Measurements from ENCODE around the gene GINS2.

GINS2 gene

DNA sequence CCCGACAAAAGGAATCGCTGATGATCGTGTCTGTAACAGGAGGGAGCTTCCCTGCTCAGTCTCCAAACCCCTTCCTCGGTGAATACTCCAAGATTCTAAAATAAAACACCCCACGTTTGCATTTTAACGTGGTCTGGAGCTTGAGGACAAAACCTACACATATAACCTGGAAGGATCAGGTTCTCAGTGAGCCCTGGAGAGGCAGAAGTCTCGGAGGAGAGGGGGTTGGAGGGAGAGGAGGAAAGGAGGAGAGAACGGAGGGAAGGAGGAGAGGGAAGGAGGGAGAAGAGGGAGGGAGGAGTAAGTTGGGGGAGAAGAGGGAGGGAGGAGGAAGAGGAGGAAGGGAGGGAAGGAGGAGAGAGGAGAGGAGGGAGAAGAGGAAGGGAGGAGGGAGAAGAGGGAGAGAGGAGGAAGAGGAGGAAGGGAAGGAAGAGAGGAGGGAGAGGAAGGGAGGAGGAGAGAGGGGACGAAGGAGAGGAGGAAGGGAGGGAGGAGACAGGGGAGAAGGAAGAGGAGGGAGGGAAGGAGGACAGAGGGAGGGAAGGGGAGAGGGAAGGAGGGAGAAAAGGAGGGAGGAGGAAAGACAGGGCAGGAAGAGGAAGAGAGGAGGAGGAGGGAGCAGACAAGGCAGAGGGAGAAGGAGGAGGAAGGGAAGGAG lies 27.4 kb upstream of the GINS2 start:
- no peak for DNase-seq (ENCODE audit: low read depth)

DNA sequence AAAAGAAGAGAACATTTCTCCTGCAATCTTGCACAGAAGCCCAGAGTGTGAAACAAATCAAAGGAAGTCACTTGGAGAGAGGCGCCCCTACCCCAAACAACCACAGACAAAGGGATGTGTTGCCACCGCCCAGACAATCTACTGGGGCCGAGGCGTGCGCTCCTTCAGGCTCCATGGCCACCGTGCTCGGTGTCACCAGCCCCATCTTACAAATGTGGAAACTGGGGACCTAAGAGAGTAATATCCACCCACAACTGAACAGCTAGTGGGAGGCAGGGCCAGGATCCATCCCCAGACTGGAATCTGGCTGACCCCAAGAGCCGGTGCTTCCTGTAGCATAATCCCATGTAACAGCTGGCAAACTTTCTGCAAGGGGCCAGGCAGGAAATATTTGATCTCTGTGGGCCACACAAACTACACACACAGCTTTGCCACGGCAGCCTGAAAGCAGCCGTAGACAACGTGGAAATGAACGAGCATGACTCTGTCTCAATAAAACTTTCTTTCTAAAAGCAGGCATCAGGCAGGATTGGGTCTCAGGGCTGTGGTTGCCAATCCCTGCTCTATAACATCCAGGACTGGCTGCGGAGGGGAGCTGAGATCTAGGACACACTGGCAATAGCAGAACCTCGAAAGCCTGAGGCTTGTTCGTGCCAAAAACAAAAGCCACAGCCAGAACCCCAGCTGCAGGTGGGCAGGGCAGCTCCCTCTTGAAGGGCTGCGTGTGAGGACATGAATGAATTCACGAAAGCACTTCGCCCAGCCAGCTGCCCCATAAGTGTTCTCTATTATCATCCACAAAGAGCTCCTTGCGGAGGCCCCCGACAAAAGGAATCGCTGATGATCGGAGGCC lies 26.6 kb upstream of the GINS2 start:
- DNase-seq (ENCODE audit: low read depth), result no peak

DNA sequence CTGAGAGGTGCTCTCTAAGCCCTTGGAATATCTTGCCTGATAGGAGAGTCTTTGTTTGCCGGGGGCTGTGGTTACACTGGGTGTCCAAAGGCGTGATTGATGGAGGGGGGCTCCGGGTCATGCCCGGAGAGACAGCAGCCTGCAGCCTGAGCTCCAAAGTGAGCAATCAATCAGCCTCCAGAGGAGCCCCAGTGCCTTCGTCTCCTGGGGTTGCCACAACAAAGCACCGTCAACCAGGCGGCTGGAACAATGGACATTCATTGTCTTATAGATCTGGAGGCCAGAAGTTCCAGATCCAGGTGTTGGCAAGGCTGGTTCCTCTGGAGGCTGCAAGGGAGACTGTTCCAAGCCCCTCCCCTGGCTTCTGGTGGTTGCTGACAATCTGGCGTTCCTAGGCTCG lies 24.0 kb upstream of the GINS2 start:
- DNase-seq (ENCODE audit: low read depth), result no peak

DNA sequence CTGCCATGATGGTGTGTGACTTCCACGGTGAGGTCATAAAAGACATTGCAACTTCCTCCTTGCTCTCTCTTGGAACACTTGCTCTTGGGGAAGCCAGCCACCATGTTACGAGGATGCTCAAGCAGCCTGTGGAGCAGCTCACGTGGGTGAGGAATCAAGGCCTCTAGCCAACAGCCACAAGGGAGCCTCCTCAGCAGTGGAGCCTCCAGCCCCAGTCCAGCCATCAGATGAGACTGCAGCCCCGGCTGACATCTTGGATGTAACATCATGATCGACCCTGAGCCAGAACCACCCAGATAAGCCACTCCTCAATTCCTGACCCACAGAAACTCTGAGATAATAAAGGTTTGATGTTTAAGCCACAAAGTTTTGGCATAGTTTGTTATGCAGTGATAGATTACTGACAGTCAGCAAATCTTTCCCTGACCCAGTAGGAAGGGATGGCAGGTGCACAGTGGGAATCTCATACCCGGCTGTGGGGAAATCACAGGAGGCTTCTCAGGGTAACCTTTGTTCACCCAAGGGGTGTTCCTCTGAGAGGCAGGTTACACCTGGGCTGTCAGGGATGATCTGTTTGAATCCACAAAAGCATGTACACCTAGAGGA lies 23.3 kb upstream of the GINS2 start:
- no peak for DNase-seq (ENCODE audit: low read depth)

DNA sequence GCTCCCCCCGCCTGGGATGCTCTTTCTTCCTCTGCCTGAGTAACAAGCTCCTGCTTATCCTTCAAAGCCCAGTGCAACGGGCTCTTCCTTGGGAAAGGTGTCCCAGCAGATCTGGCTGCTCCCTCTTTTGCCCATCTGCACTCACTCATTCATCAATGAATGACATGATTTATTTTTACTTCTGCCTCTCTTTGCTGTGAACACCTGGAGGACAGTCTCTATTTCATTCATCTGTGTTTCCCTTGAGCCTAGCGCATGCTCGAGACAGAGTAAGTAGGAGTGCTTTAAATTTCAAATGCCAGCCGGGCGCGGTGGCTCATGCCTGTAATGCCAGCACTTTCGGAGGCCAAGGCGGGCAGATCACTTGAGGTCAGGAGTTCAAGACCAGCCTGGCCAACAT lies 22.0 kb upstream of the GINS2 start:
- DNase-seq (ENCODE audit: low read depth), result no peak

DNA sequence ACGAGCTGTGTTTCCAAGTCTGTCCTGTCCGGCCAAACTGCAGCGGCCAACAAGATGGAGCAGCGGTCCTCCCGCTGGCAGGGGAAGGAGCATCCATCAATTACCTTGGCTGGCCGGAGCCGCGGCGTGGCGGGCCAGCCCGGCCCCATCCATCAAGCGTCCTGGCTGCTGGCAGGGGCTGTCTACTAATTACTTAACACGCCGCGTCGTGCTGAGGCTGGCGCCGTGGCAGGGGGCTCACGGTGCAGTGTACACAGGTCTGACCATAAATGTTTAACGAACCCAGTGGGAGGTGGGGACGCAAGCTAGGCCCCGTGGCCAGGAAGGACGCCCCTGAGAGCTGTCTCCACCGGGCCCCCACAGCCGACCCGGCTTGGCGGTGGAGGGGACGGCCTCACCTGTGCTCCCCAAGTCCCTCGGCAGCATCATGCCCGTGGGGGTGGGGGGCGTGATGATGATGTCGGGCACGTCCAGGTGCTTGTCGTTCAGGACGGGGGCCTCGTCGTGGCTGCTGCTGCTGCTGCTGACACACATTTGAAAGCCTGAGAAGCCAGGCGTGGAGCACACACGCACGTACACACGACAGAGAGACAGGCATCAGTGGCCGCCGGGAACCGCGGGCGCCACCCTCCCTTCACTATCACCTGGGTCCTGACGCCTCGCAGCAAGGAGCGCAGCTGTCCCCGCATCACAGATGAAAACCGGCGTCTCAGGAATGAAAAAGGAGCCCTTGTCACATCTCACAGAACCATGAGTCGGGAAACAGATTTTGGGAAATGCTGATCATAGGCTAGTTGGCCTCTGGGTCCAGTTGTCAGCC lies 21.2 kb upstream of the GINS2 start:
- DNase-seq (ENCODE audit: low read depth), result no peak

DNA sequence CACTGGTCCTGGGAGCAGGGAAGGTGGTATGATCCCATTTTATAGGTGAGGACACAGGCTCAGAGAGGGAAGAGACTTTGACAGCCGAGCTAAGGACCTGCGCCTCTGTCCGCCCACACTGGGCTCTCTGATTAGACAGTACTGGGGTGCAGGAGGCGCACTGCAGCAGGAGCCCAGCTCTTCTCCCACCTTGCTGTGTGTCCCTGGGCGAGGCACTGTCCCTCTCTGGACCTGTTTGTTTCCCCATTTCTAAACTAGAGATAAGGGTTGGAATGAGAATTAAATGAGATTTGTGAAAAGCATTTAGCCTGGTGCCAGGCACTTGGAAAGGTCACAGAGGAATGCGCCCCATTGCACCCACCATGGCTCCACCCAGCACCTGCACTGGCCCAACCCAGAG lies 19.6 kb upstream of the GINS2 start:
- DNase-seq (ENCODE audit: low read depth), result no peak

DNA sequence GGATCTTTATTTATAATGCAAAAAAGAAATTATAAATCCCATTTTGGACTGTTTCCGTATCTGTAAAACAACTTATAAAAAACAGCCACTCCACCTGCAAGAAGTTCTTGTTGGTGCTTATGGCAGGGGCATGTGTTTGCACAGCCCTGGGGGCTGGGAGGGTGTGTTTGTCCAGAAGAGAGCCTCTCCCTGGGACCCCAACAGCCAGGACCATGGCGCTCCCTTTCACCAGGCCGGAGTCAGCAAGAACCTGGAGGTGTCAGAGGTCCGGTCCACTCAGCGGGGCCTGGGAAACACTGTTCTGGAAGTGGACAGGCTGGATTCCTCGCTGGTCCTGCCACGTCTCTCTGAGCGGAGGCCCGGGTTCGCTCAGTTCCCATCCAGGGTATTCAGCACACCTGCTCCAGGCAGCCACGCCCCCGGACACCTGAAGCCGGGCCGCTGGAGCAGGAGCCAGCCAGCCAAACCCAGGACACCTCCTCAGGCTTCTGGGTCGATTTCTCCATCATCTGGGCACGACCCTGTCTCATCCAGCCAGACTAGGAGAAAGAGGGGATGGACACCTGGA lies 18.9 kb upstream of the GINS2 start:
- no peak for DNase-seq (ENCODE audit: low read depth)

DNA sequence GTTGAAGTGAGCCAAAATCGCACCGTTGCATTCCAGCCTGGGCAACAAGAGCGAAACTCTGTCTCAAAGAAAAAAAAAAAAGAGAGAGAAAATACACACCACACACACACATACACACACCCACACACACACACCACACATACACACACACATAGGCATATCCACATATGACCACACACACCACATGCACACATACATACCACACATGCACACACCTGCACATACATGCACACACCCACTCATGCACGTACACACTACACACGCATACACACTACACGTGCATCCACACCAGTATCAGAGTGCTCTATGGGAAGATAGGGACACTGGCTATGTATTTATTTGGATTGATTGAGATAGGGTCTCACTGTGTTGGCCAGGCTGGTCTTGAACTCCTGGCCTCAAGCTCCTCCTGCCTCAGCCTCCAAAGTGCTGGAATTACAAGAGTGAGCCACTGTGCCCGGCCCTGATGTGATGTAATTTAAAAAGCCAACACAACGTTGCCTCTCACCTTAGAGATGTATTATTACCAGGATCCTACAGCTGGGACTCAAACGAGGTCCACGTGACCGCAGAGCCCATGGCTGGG lies 17.8 kb upstream of the GINS2 start:
- no peak for DNase-seq (ENCODE audit: low read depth)

DNA sequence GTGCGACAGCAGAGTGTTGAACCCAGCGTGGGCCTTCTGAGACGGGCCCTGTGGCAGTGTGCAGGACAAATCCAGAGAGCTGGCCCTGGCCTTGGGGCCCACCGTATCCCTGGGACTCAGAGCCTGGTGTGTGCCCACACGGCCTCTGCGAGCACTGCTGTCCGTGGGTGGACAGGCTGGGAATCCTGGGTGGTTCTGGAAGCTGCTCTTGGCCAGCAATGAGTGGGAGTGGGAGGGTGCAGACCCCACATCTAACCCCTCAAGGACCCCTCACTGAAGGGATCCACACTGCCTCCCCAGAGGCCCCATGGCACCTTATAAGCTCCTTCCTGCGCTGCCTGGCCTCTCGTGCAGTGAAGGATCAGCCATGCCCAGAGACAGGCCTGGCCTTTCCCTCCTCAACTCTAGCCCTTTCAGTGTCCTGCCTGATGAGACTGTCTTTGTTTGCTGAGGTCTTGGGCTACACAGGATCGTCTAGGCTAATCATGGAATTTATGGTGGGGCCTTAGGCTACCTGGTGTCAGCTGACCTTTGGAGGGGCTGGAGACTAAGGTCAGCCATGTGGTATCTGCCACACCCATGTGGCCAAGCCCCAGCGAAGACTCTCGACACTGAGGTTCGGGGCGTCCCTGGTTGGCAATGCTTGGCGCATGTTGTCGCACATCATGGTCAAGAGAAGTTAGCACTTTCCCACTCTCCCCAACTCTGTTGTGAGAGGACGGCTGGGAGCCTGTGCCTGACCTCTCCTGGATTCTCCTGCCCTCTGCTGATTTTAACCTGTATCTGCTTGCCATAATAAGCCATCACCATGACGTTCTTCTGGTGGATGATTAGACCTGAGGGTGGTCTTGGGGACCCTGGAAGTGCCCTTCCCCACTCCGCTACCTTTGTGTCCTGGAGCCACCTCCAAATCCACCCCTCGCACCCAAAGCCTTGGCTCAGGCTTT lies 16.4 kb upstream of the GINS2 start:
- DNase-seq (ENCODE audit: low read depth), result no peak

DNA sequence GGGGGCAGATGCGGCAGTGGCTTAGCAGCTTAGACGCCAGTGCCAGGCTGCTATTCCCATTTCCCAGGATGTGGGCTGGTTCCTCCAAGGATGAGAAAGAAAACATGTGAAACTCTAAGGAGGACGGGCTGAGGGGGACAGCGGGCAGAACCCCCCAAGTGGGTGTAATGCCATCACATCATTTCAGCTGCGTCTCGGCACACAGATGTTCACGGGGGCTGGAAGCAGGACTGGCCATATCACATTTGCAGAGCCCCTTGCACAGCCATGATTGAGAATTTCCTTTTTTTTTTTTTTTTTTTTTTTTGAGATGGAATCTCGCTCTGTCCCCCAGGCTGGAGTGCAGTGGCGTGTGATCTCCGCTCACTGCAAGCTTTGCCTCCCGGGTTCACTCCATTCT lies 15.3 kb upstream of the GINS2 start:
- no peak for DNase-seq (ENCODE audit: low read depth)

DNA sequence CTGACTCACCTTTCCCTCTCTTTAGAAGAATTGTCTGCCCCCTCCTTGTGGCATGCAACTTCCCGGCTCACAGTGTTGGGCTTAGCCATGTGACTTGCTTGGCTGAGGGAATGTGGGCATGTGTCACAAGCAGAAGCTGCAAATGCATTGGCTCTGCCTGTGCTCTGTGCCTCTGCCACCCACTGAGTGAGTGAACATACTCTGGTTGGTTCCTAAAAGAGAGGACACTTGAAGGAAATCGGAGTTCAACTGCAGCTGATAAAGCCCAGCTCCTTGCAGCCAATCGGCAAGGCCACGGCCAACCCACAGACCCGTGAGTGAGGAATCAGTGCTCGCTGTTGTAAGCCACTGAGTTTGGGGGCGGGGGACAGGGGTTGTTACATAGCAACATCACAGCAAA lies 10.9 kb upstream of the GINS2 start:
- no peak for DNase-seq (ENCODE audit: low read depth)

DNA sequence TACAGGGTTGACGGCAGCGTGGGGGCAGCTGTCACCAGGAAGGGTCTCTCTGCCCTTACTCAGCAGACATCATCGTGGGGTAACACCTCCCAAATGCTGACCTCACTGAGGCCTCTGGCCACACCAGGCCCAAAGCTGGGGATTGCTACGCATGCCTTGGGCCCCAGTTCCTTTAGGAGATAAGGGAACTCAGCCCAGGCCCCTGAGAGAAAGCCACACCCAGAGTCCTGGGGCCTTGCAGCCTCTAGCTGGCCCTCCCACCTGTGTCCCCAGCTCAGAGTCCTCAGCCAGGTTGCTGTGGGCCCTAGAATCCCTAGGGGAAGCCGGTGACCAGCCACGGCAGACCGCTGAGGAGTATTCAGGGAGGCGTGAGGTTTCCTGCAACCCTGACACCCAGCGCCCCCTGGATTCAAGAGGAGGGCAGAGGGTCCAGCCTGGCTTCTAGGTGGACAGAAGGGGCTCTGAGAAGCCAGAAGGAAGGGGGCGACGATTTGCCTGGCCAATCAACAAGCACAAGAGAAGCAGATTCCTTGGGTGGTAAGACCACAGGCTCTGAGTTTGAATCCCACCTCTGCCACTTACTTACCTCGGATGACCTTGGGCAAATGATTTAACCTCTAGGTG lies 10.3 kb upstream of the GINS2 start:
- no peak for DNase-seq (ENCODE audit: low read depth)

DNA sequence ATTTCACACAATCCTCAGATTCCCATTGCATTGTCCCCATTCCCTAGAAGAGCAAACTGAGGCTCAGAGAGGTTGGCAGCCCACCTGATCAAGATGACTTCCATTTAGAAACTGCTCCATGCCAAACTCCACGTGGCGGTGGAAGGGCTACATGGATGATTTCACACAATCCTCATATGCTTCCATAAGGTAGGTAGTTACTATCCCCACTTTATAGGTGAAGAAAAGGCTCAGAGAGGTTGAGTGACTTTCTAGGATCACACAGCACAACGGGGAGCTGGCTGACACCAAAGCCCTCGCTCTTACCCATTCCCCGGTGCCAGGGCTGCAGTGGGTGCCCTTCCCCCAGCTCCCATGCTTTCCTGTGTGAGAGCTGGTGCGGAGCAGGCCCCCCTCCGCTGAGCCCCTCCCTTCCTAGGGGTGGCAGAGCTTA lies 9.7 kb upstream of the GINS2 start:
- DNase-seq (ENCODE audit: low read depth), result no peak

DNA sequence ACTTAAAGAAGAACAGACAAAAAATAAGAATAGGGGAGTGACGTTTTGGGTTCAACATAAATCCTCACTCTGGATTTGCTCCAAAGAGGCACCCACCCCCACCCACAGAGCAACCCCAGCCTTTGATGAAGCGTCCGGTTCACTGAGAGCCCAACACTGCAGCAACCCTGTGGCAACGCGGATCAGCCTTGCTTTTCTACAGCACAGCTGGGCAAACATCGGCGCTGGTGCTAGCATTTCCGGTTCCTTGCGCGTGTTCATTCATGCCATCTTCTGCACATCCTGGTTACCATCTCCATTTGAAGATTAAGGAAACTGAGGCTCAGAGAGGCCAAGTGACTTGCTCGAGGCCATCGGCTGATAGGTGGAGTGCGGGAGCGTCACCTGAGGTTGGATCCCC lies 8.7 kb upstream of the GINS2 start:
- no peak for DNase-seq (ENCODE audit: low read depth)

DNA sequence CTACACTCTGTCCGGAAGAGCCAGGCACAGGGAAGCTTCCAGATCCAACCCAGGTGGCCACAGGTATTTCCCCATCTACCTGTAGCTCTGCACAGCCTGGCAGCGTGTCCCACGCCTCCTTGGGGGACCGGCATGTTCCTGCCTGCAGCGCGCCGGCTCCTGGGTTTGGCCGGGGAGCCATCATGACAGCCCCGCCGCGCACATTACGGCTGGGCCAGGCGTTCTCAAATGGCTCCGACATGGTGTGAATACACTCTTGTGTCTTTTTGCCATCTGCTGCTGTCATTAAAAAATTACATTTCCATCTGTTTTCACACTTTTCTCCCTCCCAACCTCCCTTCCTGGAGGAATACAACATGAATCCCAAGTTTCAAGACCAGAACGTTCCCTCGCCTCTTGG lies 8.0 kb upstream of the GINS2 start:
- DNase-seq (ENCODE audit: low read depth), result no peak

DNA sequence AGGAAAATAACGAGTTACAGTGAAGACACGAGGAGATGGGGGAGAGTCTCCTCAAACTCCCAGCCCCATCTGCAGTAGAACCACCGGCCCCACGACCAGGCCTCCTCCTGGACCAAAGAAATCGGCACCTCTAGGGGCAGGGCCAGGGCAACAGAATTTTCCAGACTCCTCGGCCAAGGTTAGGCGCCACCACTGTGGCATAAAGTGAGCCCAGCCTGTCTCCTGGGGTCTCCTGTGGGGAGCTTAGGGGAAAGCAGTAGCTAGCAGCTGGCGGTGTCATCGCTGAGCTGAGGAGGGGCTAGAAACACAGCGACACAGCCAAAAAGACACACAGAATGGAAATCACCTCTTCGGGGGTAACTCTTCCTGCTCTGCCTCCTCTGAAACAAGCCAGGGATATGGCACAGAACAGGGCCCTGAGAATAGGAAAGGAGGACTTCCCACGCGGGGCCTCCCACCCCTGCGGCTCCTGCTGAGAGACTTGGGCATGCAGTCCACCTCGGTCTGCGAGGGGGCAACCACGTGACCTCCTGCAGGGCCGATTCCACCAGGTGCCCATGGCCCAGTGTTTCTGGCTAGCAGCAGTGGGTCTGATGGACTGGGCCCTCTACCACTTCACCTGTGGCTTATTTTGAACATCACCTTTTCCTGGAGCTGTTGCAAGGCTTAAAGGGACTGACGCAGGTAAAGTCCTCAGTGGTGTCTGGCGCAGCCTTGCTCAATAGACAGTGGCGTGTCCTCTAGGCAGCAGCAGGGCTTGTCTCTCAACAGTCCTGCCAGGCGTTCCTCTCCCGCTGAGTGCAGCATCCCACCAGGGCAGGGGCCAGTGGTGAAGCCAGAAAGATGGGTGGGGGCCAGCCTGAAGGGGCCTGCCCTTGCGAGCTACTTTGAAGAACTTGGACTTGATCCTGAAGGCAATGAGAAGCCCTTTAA lies 6.7 kb upstream of the GINS2 start:
- no peak for DNase-seq (ENCODE audit: low read depth)

DNA sequence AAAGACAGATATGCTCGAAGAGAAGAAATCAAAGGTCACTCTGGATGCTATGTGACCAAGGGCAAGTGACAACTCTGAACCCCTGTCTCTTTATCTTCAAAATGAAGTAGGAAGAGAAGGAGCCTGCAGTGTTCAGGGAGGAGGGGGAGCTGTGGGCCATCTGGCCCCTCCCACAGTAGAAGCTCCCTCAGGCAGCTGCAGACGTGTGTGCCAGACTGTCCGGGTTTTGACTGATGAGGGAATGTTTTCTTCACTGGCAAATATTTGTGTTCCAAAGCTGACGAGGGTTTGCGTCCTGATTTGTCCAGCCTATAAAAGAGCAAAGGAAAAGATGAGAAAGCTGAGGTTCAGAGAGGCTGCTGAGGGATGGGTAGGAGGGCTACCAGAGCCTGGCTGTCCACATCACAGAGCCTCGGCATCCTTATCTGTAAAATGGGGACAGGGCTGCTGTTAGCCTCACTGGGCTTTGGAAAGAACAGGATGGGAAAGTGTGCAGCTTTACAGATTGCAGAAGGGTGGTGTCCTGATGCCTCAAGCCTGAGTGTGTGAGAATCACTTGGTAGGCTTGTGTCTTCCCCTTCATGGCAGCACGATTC lies 1.8 kb upstream of the GINS2 start:
- DNase-seq (ENCODE audit: low read depth), result no peak

DNA sequence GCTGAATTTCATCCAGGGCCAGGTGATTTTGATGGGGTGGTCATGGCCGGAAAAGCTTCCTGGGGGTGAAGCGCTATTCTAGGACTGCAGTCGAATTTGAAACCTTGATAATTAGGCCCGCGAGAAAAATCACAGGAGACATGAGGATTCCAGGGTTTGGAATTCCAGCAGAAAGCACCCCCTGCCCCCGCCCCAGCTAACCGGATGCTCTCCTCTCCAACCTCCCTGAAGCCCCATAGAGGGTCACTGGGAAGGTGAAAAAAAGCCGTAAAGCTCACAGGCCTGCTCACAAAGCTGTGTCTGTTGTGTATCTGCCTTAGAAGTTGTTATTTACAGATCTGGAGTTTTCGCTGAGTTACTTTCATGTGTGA lies 1.2 kb upstream of the GINS2 start:
- DNase-seq (ENCODE audit: low read depth), result no peak
